Colon (tissue), 2 donors: ENCODE measurements around the gene CNTN5.

ENCODE experiments used
- FAIRE-seq: peaks from 2 replicates; lab custom pipeline; 2012; peaks lifted over from hg19 to GRCh38; lab: Jason Lieb, UNC
- donor health status: control.
- donor health status: control.

CNTN5 gene

DNA sequence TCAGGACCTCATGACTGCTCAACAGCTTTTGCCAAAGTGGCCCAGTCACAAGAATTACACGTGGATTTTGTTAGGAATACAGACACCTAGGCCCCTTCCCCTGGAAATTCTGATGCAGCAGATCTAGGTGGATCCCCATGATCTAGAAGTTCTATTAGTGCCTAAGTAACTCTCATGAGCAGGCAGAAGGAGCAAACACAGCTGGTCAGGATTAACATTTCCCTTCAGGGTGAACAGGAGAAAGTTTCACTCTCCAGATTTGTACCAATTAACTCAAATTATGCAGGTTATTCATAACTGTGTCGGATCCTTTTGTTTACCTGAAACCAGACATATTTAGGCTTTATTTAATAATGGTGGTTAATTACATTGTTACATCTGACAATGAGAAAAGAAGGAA lies 1072.9 kb downstream of the CNTN5 start:
- no peak for FAIRE-seq

DNA sequence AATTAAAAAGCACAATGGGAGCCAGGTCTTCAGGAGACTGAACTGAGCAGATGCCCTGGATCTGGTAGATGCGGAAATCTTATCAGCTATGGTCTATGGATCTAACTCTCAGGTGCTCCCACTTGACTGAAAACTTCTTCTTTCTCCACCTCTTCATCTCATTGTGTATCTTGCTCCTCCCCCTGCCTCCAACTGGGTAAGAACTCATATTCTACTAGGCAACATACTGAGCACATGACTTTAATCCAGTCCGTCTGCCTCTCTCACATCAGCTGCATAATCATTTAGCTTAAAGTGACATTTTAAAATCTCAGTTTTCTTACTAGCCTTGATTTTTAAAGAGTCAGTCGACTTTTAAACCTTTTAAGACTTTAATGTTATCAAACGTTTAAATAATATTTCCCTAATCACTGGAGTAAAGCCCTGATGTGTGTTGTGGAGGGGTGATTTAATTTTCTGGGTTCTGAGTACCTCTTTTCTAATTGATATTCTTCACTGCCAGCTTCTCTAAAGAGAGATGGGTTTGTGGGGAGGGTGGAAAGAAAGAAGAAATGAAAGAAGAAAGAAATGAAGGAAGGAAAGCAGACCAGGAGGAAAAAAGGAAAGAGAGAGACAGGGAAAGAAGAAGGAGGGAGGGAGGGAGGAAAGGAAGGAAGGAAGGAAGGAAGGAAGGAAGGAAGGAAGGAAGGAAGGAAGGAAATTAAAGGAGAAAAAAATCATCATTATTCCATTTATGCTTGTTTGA lies 1073.5 kb downstream of the CNTN5 start:
- no peak for FAIRE-seq

DNA sequence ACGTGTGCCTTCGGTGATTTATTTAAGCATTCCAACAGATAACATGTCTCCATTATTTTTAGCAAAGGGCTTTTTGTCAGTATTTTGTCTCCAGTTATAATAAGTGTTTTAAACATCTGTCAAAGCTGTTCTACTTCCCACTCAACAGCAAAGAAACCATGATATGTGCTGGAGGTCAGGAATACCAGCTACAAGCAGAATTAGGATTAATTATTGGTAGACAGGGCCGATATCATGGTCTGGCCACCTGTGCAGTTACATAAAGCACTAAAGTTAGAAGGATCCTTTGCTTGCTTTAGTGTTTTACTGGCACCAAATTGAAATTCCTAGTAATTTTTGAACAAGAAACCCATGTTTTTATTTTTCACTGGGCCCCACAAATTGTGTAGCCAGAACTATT lies 1075.1 kb downstream of the CNTN5 start:
- FAIRE-seq = no peak

DNA sequence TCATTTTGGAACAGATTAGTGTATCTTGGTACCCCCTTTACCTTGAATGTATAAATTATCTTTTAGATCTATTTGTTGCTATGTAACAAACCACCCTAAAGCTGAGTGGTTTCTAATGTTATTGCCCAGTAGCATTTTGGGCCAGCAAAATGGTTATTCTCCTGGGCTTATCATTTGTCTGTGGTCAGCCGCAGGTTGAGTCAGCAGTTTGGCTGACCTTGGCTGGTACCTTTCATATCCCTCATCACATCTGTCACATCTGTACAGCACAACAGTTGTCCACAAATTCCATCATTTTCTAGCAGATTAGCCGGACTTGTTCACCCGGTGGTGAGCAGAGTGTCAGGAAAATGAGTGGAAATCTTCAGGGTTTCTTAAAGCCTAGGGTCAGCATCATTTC lies 1077.8 kb downstream of the CNTN5 start:
- FAIRE-seq = no peak

DNA sequence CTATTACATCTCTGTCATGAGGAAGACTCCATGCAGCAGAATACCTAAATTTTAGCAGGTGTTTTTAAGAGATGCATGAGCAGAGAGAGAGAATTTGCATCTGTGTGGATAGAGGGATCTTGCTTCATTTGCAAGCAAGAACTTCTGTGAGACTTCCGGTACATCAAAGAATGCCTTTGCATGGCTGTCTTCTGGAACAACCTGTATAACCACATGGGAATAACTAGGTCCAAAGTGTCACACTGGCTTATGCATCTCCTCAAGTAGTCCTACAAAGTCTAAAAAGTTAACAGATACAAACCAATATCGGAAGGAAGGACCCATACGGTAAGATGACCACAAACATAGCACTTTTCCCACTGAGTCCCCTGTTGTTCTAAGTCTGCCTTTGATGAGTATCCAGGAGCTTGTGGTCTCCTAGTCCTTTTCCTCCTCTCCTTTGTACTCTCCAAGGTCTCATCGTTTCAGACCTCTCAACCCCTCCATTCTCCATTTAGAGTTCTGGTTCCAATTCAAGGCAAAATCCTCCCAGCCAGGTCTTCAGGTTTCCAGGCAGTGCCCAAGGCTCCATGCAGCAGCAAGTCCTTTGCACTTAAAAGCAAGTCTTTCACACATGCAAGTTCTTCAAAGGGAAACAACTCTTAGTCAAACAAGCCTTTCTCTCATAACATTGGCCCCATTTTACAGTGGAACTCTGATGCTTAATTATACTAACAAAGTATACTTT lies 1084.7 kb downstream of the CNTN5 start:
- no peak for FAIRE-seq

DNA sequence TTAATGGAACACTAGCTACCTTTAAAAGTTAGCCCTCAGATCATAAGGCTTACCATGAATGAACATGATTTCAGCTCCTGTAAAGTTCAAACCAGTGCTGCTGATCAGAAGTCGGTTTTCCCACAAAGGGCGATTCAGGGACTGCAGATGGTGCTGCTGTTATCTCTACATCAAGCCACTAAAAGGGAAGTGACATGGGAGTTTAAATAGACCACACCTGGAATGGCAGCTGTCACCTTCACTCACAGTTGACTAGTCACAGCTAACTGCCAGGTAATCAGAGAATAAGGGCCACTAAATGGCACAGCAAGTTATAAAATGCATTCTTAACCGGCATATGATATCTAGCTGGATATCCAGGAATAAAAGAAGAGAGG lies 1085.2 kb downstream of the CNTN5 start:
- no peak for FAIRE-seq

DNA sequence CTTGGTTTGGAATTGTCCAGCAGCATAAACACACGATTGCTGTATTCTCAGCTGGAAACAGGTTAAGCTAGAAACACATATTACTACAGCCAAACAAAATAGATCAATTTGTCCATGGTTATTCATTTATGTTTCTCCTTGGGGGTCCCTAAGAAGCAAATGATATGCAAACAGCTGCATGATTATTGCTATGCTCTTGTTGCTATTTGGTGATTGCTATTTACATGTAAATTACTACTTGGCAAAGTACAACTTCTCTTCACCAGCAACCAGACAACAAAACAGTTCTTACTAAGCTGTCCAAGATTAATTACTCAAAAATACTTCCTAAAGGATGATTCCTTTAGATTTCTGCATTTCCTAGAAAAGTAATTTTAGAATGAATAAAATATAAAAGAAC lies 1098.4 kb downstream of the CNTN5 start:
- no peak for FAIRE-seq

DNA sequence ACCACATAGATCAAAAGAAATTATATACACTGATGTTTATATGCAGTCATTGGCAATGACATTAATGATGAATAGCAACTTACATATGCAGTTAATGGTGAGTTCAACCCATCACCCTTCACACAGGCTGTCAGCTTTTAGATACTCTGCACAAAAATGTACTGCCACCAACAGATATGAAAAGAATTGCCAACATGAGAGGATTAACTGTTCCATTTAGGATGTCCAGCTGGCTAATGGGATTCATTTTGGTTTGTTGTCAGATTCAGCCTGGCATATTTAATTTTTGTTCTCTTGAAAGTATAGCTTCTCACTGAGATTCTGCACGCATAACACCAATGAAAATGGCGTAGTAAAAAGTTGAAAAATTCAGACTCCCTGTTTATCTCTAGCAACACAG lies 1112.4 kb downstream of the CNTN5 start:
- FAIRE-seq = no peak

DNA sequence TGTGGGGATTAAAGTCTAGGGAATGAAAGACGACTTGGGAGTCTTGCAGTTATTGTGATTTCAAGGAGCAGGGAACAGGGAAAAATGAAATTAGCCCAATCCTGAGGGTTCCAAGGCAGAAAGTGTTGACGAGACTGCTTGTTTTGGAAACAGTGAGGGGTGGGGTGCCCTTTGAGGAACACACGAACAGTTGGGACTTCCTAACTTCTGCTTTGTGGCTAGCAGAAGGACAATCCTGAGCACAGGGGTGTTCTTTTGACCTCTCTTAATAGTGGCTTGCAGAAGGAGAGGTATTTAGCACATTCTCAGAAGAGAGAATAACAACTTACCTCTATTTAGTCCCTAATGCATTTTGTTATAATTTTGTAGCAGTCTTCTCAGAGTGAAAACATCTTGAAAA lies 1120.5 kb downstream of the CNTN5 start:
- no peak for FAIRE-seq

DNA sequence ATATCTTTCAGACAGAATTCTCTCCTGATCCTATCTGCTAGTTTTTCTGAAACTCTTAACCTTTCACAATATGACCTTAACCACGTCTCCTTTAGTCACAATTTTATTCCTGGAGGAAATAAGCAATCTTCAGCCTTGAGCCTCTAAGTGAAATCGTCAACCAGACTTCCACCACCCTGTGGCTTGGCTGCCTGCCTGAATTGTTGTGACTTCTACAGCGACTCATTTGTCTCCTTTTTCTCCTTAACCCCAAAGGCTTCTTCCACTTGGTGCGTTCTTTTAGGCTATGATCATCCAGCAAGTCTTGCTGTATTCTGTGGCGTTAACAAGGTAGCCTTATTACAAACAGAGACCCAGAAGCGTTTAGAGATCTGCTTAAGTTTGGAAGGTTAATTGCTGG lies 1131.2 kb downstream of the CNTN5 start:
- FAIRE-seq = no peak

DNA sequence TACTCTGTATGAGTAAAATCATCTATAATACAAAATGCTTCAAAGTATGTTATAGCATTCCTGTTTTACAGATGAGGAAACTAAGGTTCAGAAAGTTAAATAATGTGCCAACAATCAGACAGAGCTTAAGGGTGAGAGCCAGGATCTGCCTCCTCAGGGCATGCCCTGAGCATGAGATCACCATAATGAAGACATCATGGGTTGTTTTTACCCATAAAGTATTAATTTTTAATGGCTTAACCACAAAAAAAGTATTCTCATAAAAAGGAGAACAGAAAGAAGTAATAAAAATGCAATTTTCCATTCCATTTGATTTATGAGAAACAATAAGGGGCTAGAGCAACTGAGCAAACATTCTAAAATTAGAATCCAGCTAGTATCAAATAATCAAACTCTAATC lies 1132.0 kb downstream of the CNTN5 start:
- FAIRE-seq = no peak

DNA sequence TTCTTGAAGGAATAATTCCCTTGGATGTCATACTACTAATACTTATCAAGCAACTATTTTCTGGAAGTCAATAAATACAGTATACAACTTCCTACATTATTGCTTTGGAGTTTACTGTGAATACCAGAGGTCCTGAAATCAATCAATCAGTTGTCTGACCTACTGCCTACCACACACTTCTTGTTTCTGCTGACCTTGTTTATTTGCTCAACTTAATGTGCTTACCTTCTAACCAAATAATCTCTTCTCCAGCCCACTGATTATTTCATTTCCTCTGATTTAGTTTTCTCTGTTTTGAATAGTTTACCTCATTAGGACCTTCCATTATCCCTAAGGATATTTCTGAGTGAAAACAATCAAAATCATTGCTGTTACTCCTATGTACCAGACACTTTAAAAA lies 1142.7 kb downstream of the CNTN5 start:
- no peak for FAIRE-seq

DNA sequence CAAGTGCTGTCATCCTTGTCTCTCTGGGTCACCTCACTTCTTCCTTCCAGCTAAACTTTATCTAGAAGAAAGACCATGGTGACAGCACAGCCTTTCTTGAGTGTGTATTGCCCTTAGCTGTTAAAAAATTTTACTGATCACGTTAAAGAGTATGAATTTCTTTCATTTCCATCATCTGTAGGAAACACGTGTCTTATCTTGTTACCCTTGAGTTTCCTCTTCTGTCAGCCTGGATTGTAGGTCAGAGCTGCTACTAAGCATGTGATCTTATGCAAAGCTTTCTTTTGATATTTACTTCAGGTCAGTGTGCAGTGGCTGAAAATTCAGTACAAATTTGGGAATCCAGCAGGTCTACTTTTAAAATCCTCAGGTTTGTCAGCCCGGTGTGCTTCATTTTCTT lies 1154.1 kb downstream of the CNTN5 start:
- no peak for FAIRE-seq

DNA sequence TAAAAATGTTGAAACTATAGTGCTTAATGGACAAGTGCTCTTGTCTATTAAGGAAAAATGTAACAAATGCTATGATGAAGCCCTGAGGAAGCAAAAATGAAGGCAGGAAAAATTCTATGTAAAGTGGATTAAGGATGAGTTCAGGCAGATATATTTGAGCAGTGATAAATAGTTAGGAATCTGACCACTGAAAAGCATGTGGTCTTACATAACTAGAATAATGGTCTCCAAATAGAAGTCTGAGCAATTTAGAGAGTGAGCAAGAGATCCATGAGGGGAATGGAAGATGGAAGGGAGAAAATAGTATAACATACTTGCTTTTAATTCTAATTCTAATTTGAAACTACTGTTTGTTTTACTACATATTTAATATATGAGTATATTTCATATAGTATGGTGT lies 1155.7 kb downstream of the CNTN5 start:
- no peak for FAIRE-seq

DNA sequence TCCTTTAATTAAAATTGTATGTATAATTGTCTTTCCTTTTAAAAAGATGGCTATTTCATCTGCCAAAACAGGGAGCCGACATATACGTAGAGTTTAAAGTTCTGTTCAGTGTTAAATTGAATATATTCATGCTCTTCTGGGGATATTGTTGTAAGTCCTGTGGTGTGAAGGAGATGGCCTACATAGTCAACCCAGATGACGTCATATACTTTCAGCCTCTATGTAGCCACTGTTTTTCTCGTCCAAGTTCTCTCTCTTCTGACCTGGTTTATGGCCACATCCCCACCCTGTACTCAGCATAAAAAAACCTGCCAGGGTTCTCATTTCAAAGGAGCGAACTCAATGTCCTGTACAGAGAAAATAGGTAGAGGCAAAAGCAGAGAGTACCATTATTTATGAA lies 1156.9 kb downstream of the CNTN5 start:
- no peak for FAIRE-seq

DNA sequence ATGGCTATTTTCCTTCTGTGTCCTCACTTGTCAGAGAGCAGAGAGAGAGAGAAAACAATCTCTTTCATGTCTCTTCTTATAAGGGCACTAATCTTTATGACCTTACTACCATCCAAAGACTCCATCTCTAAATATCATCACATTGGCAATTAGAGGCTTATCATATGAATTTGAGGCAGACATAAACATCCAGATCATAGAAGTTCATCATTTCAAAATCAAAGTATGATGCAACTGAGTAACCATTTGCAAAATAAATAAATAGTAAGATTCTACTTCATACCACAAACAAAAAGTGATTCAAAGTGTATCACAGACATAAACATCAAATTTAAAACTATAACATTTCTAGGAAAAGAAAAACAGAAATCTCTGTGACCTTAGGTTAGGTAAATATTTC lies 1161.6 kb downstream of the CNTN5 start:
- FAIRE-seq = no peak

DNA sequence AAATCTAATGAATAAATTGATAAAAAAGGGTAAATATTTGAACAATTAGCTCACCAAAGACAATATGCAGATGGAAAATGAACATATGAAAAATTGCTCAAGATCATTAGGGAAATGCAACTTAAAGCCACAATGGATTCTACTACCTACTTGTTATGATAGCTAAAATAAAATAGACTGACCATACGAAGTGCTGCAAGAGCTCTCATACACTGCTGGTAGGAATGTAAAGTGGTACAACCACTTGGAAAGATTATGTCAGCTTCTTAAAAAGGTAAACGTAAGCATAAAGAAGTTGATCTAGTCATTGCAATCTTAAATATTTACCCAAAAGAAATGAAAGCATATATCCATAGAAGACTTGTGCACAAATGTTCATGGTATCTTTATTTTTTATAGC lies 1162.2 kb downstream of the CNTN5 start:
- no peak for FAIRE-seq

DNA sequence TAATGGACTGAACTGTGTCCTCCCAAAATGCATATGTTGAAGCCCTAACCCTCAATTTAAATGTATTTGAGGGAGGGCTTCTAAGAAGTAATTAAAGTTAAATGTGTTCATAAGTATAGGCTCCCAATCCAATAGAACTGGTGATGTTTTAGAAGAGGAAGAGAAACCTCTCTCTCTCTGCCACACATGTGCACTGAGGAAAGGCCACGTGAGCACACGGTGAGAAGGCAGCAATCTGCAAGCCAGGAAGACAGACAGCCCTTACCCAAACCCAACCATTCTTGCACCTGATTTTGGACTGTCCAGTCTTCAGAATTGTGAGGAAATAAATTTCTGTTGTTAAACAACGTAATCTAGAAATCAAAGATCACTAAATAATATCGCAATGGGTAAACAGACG lies 1164.8 kb downstream of the CNTN5 start:
- FAIRE-seq = no peak

DNA sequence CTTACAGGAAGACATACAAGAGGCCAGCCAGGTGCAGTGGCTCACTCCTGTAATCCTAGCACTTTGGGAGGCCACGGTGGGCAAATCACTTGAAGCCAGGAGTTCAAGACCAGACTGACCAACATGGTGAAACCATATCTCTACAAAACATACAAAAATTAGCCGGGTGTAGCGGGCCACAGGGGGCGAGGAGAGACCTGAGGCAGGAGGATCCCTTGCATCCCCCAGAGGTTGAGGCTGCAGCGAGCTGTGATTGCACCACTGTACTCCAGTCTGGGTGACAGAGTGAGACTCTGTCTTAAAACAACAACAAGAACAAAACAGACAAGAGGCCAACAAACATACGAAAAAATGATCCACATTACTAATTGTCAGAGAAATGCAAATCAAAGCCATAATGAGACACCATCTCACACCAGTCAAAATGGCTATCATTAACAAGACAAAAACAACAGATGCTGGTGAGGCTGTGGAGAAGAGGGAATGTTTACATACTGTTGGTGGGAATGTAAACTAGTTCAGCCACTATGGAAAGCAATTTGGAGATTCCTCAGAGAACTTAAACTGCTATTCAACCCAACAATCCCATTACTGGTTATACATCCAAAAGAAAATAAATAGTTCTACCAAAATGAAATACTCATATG lies 1167.5 kb downstream of the CNTN5 start:
- FAIRE-seq = no peak

DNA sequence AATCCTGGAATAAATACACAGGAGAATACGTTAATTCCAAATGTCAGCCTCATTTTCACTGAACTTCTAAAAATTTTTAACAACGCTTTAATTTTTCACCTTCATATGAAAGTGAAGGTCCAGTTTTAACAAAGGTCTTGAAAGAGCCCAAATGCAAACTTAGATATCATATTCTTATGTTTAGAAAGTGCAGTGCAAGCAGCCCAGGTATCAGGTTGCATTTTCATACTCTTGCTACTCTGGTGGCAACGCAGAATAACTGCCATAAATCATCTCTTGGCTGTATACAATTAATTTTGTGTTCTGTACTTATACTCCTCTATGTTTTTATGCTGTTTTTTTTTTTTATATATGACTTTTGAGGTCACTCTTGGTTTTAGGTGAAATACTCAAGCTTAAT lies 1169.6 kb downstream of the CNTN5 start:
- no peak for FAIRE-seq

DNA sequence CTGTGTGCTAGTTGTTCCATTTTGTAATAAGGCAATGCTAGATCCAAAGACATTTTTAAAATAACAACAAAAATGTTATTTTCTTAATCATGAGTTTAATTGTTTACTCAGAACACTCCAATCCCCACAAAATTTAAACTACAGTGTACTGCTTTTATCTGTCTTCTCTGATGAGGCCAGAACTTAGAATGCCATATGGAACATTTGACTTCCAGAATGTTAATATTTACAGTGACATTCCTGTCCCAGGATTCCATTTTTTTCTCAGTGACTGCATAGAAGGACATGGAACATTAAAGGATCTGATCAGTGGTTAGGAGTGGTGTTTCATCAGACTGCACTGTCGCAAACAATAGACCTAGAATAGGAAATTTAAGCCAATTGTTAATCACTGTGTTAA lies 1171.4 kb downstream of the CNTN5 start:
- FAIRE-seq = no peak

DNA sequence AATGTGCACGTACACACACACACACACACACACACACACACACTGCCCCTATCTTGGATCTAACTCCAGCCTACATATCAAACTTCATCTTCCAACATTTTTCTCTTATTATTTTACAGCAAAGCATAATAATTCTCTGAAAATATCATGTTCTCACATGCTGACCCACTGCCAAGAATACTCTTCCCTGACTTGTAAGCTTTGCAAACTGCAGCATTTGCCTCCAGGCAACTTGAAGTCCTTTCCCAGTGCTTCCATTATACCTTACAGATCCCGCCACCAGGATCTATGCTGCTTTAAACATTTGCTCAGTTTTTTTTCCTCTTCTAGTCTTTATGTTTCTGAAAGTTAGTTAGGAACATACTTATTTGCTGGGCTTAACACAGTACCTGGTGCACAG lies 1183.0 kb downstream of the CNTN5 start:
- no peak for FAIRE-seq

DNA sequence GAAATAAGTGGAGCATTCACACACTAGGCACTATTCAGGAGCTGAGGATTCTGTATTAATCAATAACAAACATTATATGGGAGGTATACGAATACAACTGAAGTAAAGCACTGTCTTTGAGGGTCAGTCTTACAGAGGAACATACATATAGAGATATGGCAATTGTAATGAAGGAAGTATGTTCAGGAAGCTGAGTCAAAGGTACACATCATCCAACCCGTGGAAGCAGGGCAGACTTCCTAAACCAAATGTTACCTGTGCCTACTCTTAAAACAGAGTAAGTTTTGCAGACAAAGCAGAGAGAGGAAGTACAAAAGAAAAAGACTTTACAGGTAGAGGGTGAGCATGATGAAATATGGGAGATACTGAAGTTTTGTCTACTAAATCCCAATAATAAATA lies 1185.2 kb downstream of the CNTN5 start:
- FAIRE-seq = no peak

DNA sequence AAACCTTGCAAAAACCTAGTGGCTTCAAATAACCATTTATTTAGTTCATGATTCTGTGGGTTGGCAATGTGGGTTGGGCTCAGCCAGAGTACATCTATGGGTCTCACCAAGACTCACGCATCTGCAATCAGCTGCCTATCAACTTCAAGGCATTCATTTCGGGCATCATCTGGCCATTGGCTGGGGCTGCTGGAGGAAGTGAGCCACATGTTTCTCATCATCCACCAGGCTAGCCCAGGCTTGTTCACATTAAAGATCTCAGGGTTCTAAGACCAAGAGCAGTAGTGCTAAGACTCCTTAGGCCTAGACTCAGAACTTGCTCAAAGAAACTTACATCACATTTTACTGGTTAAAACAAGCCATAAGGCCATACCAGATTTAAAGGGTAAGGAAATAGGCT lies 1187.5 kb downstream of the CNTN5 start:
- FAIRE-seq = no peak
